GM10266 (cell line): ENCODE data around the gene CYS1.
A peak's percentile ranks its signal among the peaks of the same experiment; 100 is the strongest.
"Not testable (repeated sequence)": the region's sequence is repeated elsewhere in the genome, so short reads cannot be mapped to it uniquely, and the experiment has no call there.

Experiments
- DNase-seq: peaks from one replicate; pipeline ENCODE4 v3.0.0; 2012; ENCODE audit errors: extremely low spot score
- CTCF ChIP-seq: IDR thresholded peaks from 2 replicates; pipeline ENCODE4 v1.5.1; 2012; ENCODE audit warnings: mild to moderate bottlenecking, low read depth; ENCODE audit not compliant: control insufficient read depth, insufficient read depth; ENCODE audit errors: missing control alignments

The CYS1 gene

GRCh38 chr2:10019602-10020400 lies 60.4 kb downstream of the CYS1 start:
- DNase-seq: no peak
- TF ChIP-seq CTCF: peak; percentile 2

- no peak for DNase-seq
- no peak for TF ChIP-seq CTCF
These were observed 61.0 kb downstream of the CYS1 start for GRCh38 chr2:10019174-10019573.

- no peak for DNase-seq
- no peak for TF ChIP-seq CTCF
These were observed 62.8 kb downstream of the CYS1 start for GRCh38 chr2:10017313-10017941.

GRCh38 chr2:10016802-10017258 lies 63.4 kb downstream of the CYS1 start:
- no peak for TF ChIP-seq CTCF
- DNase-seq: no peak

GRCh38 chr2:10016001-10016801 lies 64.0 kb downstream of the CYS1 start:
- DNase-seq: no peak
- no peak for TF ChIP-seq CTCF

GRCh38 chr2:10015376-10015989 lies 64.7 kb downstream of the CYS1 start:
- not testable (repeated sequence) for DNase-seq

GRCh38 chr2:10014418-10015190 lies 65.6 kb downstream of the CYS1 start:
- TF ChIP-seq CTCF: no peak
- DNase-seq: no peak

GRCh38 chr2:10013651-10014417 lies 66.4 kb downstream of the CYS1 start:
- DNase-seq: not testable (repeated sequence)
